HG02763 (cell line): ENCODE measurements around the gene C1orf116.

ENCODE experiments used
- ATAC-seq: cut with Tn5 transposase; IDR thresholded peaks from one replicate; pipeline ENCODE4 v1.9.1; 2021; ENCODE audit warnings: mild to moderate bottlenecking, moderate library complexity; ENCODE audit not compliant: unreplicated experiment

The C1orf116 gene

DNA sequence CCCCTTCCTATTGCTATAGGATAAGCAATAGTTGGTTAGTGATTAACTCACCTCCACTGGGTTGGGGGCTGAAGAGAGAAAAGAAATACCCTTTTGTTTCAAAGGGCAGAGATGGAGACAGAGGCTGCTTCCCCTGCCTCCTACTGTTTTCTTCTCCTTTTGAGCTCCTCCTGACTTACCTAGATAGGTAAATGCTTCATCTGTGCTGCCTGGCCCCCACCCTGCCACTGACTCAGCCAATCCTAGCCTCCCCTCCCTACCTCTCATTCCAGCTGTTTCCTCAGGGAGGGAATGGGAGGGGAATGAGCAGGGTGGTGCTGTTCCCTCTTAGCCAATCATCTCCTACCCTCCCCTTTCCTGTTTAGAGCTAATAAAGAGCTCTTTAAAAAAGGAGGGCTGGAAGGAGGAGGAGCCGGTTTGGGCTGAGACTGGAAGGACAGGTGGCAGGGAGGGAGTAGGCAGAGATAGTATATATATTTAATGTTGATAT lies at the start of gene C1orf116:
Gene C1orf116, minus strand, starts transcription at position 229 of the 490 bp plus-strand sequence. CDS start 5,158 bp downstream, outside the sequence.
- ATAC-seq, result no peak

GRCh38 chr1:207081806-207082205 lies 49.2 kb upstream of the C1orf116 start:
- ATAC-seq, result no peak

GRCh38 chr1:207081088-207081487 lies 48.5 kb upstream of the C1orf116 start:
- ATAC-seq, result no peak

DNA sequence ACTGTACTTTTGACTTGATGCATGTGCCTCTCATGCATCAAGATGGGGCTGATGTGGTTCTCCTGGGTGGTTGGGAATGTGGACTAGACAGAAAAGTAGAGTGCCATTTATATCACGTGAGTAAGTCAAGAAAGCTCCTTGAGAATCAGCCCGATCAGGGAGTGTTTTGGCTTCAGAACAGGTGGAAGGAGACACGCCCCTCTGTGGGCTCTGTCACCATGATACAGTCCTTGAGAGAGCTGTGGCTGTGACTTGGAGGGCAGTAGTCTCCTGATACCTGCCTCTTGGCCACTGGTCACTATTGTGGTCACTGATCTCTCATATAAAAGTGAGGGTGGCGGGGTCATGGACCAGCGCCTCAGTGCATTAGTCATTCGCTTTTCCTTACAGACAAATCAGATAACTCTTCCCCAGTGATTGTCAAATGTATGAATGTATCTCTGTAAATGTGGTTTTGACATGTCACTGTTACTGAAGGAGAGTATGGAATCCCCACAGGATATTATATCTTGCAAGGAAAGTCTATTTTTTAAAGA lies 47.2 kb upstream of the C1orf116 start:
- no peak for ATAC-seq

DNA sequence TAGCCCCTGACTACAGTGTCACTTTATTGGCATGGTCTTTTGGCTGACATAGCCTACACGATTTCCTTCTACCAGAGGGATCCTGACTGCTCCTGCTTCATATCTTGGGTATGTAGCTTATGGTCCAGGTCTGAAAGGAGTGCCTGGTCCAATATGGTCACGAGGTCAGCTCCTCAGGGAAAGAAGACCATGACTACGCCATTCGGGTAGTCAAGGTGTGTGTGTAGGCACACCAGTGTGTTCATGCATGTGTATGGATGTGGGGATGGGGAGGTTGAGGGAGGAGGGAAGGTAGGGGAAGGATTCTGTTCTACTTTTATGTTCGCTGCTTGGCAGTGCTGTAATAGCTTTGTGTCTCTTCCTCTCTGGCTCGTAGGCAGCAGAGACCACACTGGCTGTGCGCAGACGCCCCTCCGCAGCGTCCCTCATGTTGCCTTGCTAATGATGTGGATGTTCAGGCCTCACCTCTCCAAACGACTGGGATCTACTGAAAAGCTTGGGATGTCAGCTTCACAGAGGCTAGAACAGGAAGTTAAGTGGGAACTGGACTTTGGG lies 46.1 kb upstream of the C1orf116 start:
- ATAC-seq, result no peak

GRCh38 chr1:207077470-207078377 lies 45.2 kb upstream of the C1orf116 start:
- peak; percentile 56 for ATAC-seq

GRCh38 chr1:207077012-207077411 lies 44.5 kb upstream of the C1orf116 start:
- no peak for ATAC-seq

GRCh38 chr1:207076181-207076955 lies 43.8 kb upstream of the C1orf116 start:
- no peak for ATAC-seq

GRCh38 chr1:207073906-207074820 lies 41.6 kb upstream of the C1orf116 start:
- no peak for ATAC-seq

DNA sequence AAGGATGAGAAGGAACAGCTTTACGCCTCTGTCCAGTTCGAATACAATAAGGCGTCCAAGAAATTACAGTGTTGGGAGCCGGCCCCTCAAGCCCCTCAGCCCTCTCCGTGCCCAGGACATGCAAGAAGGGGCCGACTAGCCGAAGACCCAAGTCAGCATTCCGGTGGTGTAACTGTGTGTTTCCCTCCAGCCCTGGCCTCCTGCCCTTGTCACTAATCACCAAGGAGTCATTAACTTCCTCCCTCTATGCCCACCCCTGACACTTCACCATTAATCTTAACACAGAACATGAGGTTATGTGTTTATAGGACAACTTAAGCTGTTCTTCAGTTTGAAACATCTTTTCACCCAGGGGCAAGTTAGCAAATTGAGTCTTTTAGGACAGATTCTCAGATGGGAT lies 39.7 kb upstream of the C1orf116 start:
- no peak for ATAC-seq

DNA sequence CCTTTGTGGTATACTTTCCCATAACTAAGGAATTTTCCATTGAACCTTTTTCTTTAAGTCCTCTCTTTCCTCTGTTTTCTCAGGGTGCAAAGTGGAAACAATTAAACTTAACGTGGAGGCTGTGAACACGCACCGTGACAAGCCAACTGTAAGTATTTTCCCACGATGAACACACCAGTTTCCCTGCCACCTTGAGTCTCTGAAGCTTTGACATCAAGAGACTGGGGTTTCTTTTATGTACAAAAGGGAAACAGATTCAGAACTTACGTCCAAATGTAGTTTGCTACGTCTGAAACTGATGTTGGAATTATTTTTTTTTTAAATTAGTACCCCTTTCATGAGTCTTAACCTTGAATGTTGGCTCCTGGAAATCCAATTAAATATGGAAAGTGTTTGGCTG lies 38.9 kb upstream of the C1orf116 start:
- ATAC-seq, result no peak

DNA sequence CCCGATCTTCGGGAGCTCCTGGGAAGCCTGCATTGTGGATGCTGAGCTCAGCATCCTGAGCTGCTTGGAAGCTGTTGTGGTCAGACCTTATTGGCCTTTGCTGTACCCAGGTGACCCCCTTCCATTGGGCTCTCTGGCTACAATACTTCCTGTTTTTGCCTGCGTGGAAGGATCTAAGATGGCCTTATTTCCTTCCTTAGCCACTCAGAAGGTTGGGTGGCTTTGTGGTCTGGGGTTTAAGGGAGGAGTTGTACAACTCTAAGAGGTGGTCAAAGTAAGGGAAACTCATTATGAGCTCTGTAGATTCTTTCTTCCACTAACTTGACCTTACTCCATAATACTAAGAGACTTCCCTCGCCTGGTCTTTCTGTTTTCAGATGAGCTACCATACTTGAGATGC lies 38.3 kb upstream of the C1orf116 start:
- no peak for ATAC-seq

DNA sequence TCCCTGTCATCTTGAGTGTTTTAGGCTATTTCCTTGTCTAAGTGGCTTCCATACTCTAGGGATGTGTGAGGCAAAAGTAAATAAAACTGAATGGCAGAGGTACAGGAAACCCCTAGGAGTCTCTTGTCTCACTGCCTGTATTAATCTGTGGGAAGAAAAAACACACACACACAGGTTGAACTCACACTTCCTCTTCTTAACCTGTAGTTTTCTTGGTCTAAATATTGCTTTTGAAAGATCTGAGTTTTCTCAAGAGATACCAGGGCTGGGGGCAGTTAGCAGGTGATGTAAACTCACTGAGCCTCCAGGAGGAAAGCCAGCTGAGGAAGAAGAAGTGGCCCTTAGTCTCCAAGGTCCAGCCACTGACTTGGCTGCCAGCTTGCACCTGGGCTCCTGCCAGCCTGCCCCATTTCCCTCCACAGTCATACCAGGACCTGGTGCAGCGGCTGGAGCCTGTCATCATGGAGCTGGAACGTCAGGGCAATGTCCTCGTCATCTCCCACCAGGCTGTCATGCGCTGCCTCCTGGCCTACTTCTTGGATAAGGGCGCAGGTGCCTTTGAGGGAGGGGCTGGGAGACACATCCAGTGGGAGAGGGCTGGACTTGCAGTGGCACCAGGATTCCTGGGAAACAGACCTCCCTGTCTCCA lies 37.4 kb upstream of the C1orf116 start:
- peak; percentile 44 for ATAC-seq

GRCh38 chr1:207069061-207069460 lies 36.5 kb upstream of the C1orf116 start:
- no peak for ATAC-seq

DNA sequence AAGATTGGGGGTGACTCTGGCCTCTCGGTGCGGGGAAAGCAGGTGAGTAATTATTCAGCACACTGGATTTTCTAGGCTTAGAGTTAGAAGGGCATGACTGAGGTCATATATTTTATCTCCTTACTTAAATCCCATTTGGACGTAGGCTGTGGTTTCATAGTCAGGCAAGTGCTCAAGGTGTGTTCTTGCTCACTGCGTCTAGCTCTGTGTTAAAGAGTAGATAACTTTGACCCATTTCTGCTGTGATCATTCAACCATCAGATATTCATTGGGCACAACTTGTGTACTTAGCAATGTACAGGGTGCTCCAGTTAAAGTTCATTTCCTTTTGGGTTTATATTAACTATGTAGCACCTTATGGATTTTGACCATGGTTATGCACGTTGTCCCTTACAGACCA lies 35.1 kb upstream of the C1orf116 start:
- ATAC-seq, result no peak

DNA sequence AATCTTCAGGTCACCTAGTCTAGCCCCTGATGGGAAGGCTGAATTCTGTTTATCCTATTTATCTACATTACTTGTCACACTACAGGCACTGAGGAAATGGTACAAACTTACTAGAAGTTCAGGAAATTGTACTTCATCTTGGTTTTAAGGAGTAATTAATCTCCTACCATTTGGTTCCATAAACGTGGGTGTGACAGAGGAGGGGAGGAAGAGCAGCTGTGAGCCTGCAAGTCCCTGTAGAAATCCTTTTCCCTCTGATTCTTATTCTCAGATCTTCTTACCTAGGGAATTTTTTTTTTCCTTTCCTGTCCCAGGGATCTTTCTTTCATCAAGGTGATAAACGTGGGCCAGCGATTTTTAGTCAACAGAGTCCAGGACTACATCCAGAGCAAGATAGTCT lies 34.6 kb upstream of the C1orf116 start:
- ATAC-seq, result no peak

DNA sequence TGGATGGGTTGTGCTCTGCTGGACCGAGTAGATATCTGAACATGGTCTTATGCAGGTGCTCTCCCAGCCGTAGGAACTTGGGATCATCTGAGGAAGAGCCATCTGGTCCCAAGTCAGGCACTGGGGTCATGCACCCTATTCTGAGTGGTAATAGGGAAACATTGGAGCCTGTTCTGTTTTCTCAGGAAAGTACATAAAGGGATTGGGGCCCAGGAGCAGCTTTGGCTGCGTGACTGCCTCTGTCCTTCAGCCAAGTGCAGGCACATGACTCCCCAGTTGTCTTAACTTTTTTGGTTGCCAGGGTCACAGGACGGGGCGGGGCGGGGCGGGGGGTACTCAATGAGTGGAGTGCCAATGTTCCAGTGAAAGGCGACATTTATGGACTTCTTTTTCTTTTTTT lies 32.0 kb upstream of the C1orf116 start:
- ATAC-seq, result no peak

DNA sequence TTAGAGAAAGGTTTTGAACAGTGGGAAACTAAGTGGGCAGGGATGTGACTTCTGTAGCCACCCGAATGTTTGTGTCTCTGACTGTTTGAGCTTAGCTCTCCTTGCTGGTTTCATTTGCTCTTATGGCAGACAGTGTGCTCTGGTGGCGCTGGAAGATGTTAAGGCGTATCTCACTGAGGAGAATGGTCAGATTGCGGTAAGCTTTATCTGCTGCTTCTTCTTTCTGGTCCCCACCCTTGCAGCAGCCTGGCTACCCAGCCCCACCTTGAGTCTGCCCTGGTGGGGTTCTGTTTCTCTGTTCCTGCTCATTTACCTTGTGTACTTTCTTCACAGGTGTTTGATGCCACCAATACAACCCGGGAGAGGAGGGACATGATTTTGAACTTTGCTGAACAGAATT lies 30.5 kb upstream of the C1orf116 start:
- ATAC-seq, result no peak

DNA sequence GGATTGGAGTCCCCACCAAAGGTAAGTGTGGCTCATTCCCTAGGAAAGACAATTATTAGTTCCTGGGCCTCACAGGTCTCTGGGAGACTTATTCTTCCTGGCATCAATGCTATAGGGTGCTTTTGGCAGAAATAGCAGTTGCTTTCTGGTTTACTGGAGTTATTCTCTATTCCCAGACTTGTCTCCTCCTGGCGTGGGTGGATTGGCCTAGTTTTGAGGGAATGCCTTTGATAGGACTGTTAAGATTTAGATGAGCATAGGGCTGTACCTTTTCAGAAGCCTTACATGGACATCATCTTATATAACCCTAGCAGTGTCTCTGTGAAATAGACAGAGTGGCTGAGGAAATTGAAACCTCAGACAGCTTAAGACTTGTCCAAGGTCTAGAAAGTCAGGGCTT lies 29.5 kb upstream of the C1orf116 start:
- ATAC-seq, result no peak

DNA sequence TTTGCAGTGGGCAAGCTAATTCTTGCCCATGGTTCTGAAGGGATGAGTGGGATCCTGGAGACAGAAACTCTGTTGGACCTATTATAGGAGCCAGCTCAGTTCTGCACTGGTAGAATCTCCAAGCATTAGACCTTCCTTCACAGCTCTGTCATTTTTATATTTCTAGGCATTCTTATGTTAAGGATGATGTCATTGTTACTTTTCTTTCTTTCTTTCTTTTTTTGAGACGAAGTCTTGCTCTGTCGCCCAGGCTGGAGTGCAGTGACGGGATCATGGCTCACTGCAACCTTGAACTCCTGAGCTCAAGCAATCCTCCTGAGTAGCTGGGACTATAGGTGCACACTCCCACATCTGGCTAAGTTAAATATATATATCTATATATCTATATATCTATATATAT lies 28.0 kb upstream of the C1orf116 start:
- ATAC-seq, result no peak
